ENCODE data around the gene KIAA0825.

GRCh38 chr5:94614156-94614805, 4.1 kb downstream of the KIAA0825 start:
- TF ChIP-seq CTCF (IDR thresholded peaks at IDR 0.05): no peak
- no peak for TF ChIP-seq POLR2A (IDR thresholded peaks at IDR 0.05)

Data from esophagus squamous epithelium (tissue), 4 donors.